Activated CD4-positive, alpha-beta T cell treated with anti-CD3 and anti-CD28 coated beads for 24 hours (primary cell): ENCODE data around the gene CDH11.
A peak's percentile ranks its signal among the peaks of the same experiment; 100 is the strongest.

Experiments used
- DNase-seq, 2 donors: peaks; one replicate each; pipeline ENCODE4 v3.0.0-alpha.2; 2020; ENCODE audit warnings: low read depth in 2 of 2

CDH11 gene

GRCh38 chr16:65117811-65118448 lies 3.9 kb downstream of the CDH11 start:
- DNase-seq, result peak in 1 of 2 donors; percentile 1

- DNase-seq, result no peak
Observed at GRCh38 chr16:65116818-65117430, 4.9 kb downstream of the CDH11 start.

GRCh38 chr16:65116216-65116615 lies 5.6 kb downstream of the CDH11 start:
- DNase-seq, result no peak

GRCh38 chr16:65114527-65114926 lies 7.3 kb downstream of the CDH11 start:
- DNase-seq, result no peak

GRCh38 chr16:65113441-65113840 lies 8.4 kb downstream of the CDH11 start:
- no peak for DNase-seq

GRCh38 chr16:65111306-65111705 lies 10.6 kb downstream of the CDH11 start:
- no peak for DNase-seq

- no peak for DNase-seq
Observed at GRCh38 chr16:65106757-65107156, 15.1 kb downstream of the CDH11 start.

GRCh38 chr16:65105171-65105570 lies 16.7 kb downstream of the CDH11 start:
- no peak for DNase-seq

- DNase-seq, result no peak
Observed at GRCh38 chr16:65104471-65104870, 17.4 kb downstream of the CDH11 start.

- no peak for DNase-seq
Observed at GRCh38 chr16:65102326-65102725, 19.5 kb downstream of the CDH11 start.

GRCh38 chr16:65101009-65101408 lies 20.9 kb downstream of the CDH11 start:
- no peak for DNase-seq

GRCh38 chr16:65099607-65100006 lies 22.3 kb downstream of the CDH11 start:
- no peak for DNase-seq

- DNase-seq, result no peak
Observed at GRCh38 chr16:65098916-65099315, 22.9 kb downstream of the CDH11 start.

- no peak for DNase-seq
Observed at GRCh38 chr16:65097296-65097695, 24.6 kb downstream of the CDH11 start.

GRCh38 chr16:65095906-65096305 lies 26.0 kb downstream of the CDH11 start:
- DNase-seq, result no peak

GRCh38 chr16:65095090-65095728 lies 26.7 kb downstream of the CDH11 start:
- DNase-seq, result no peak

- DNase-seq, result no peak
Observed at GRCh38 chr16:65094009-65094408, 27.9 kb downstream of the CDH11 start.

GRCh38 chr16:65083164-65083857 lies 38.6 kb downstream of the CDH11 start:
- no peak for DNase-seq

- no peak for DNase-seq
Observed at GRCh38 chr16:65079549-65079948, 42.3 kb downstream of the CDH11 start.

- DNase-seq, result no peak
Observed at GRCh38 chr16:65077181-65077580, 44.7 kb downstream of the CDH11 start.

- DNase-seq, result no peak
Observed at GRCh38 chr16:65075877-65076276, 46.0 kb downstream of the CDH11 start.

GRCh38 chr16:65071433-65072311 lies 50.2 kb downstream of the CDH11 start:
- no peak for DNase-seq
